K562 (cell line): Measurements from ENCODE around the gene ZC3H12A. TPM values are rescaled to one million over a fixed set of nuclear protein-coding genes. Genes with fewer than 3 reads are reported as not detected.

Source experiments
- ARID1B ChIP-seq: fragments of 450-650 bp; IDR thresholded peaks from 2 replicates; pipeline ENCODE4 v1.6.1; 2016; ENCODE audit warnings: antibody characterized with exemption, mild to moderate bottlenecking, inconsistent platforms
- CXXC5 ChIP-seq: fragments of 250-450 bp; sonication (Bioruptor Pico); IDR thresholded peaks from 2 replicates; pipeline ENCODE4 v1.8.0; 2022; ENCODE audit warnings: inconsistent platforms, mild to moderate bottlenecking, moderate library complexity
- ESRRA ChIP-seq: fragments of 450-650 bp; IDR thresholded peaks from 2 replicates; pipeline ENCODE4 v1.6.1; 2014; ENCODE audit warnings: low read depth, mild to moderate bottlenecking, moderate library complexity, borderline replicate concordance
- FOXA3 ChIP-seq, 2 experiments: fragments of 450-650 bp in 1 of 2; sonication (generic) in 1 of 2; formaldehyde crosslinking; IDR thresholded peaks in 1 of 2; conservative IDR thresholded peaks in 1 of 2; 2 replicates each; pipeline versions ENCODE4 v1.4.0 to v1.8.0; 2020 to 2022; ENCODE audit warnings: mild to moderate bottlenecking in 2 of 2, missing genetic modification reagents in 1 of 2
- FOXJ3 ChIP-seq: sonication (generic); formaldehyde crosslinking; IDR thresholded peaks from 2 replicates; pipeline ENCODE4 v1.4.0; 2020; ENCODE audit warnings: mild to moderate bottlenecking, missing genetic modification reagents
- KDM1A ChIP-seq, 2 experiments: fragments of 450-650 bp; IDR thresholded peaks; 2 replicates each; pipeline ENCODE4 v1.6.1; 2016; ENCODE audit warnings: mild to moderate bottlenecking in 2 of 2
- MCM3 ChIP-seq: fragments of 450-650 bp; IDR thresholded peaks from 2 replicates; pipeline ENCODE4 v1.6.1; 2016
- MED1 ChIP-seq: sonication (generic); formaldehyde crosslinking; IDR thresholded peaks from 2 replicates; pipeline ENCODE4 v1.8.1; 2023; ENCODE audit warnings: missing genetic modification reagents, borderline replicate concordance
- NCOA4 ChIP-seq: fragments of 450-650 bp; IDR thresholded peaks from 2 replicates; pipeline ENCODE4 v1.6.1; 2018; ENCODE audit warnings: mild to moderate bottlenecking; ENCODE audit not compliant: partially characterized antibody
- NCOR1 ChIP-seq: fragments of 450-650 bp; IDR thresholded peaks from 2 replicates; pipeline ENCODE4 v1.6.1; 2016; ENCODE audit warnings: mild to moderate bottlenecking, moderate library complexity
- NFYB ChIP-seq: IDR thresholded peaks from 2 replicates; pipeline ENCODE4 v1.6.1; 2011; ENCODE audit warnings: mild to moderate bottlenecking, moderate library complexity; ENCODE audit not compliant: insufficient read length; ENCODE audit errors: extremely low read depth
- NR1H2 ChIP-seq: sonication (generic); formaldehyde crosslinking; IDR thresholded peaks from 2 replicates; pipeline ENCODE4 v1.4.0; 2020; ENCODE audit warnings: mild to moderate bottlenecking, missing genetic modification reagents
- PCBP2 ChIP-seq: fragments of 200-400 bp; formaldehyde crosslinking; IDR thresholded peaks from 2 replicates; pipeline ENCODE4 v1.6.1; 2018; ENCODE audit warnings: low read length, low read depth, mild to moderate bottlenecking, moderate library complexity; ENCODE audit not compliant: poor library complexity, severe bottlenecking
- PHB2 ChIP-seq: fragments of 450-650 bp; IDR thresholded peaks from 2 replicates; pipeline ENCODE4 v1.6.1; 2017; ENCODE audit warnings: low read depth
- PHF21A ChIP-seq: fragments of 450-650 bp; IDR thresholded peaks from 2 replicates; pipeline ENCODE4 v1.6.1; 2017; ENCODE audit warnings: low read depth, borderline replicate concordance
- PTBP1 ChIP-seq: fragments of 200-400 bp; formaldehyde crosslinking; IDR thresholded peaks from 2 replicates; pipeline ENCODE4 v1.6.1; 2017; ENCODE audit warnings: low read depth, low read length
- RB1 ChIP-seq: fragments of 450-650 bp; IDR thresholded peaks from 2 replicates; pipeline ENCODE4 v1.6.1; 2017; ENCODE audit warnings: low read depth, mild to moderate bottlenecking
- RBM25 ChIP-seq: fragments of 200-400 bp; formaldehyde crosslinking; IDR thresholded peaks from 2 replicates; pipeline ENCODE4 v1.6.1; 2018; ENCODE audit warnings: low read length, low read depth, moderate library complexity; ENCODE audit not compliant: severe bottlenecking
- RBM34 ChIP-seq: fragments of 200-400 bp; formaldehyde crosslinking; IDR thresholded peaks from 2 replicates; pipeline ENCODE4 v1.6.1; 2018; ENCODE audit warnings: low read length, borderline replicate concordance; ENCODE audit not compliant: insufficient read depth
- TAF7 ChIP-seq: fragments of 450-650 bp; IDR thresholded peaks from 2 replicates; pipeline ENCODE4 v1.6.1; 2016; ENCODE audit warnings: missing genetic modification characterization, missing compliant biosample characterization
- TAF9B ChIP-seq: fragments of 450-650 bp; IDR thresholded peaks from 2 replicates; pipeline ENCODE4 v1.6.1; 2018; ENCODE audit warnings: mild to moderate bottlenecking; ENCODE audit not compliant: partially characterized antibody
- ZNF140 ChIP-seq: fragments of 250-450 bp; sonication (Bioruptor Pico); IDR thresholded peaks from 2 replicates; pipeline ENCODE4 v1.8.0; 2021; ENCODE audit warnings: moderate library complexity, mild to moderate bottlenecking, inconsistent platforms
- ZNF324 ChIP-seq: fragments of 250-450 bp; sonication (Bioruptor Pico); IDR thresholded peaks from 2 replicates; pipeline ENCODE4 v1.4.0; 2020; ENCODE audit warnings: mild to moderate bottlenecking
- ZNF77 ChIP-seq: fragments of 250-450 bp; sonication (Bioruptor Pico); IDR thresholded peaks from 2 replicates; pipeline ENCODE4 v1.5.0; 2020
- ZNF780A ChIP-seq: fragments of 250-450 bp; sonication (Bioruptor Pico); IDR thresholded peaks from 2 replicates; pipeline ENCODE4 v1.5.0; 2021; ENCODE audit warnings: mild to moderate bottlenecking
- ZNF79 ChIP-seq: fragments of 250-450 bp; sonication (Bioruptor Pico); IDR thresholded peaks from 2 replicates; pipeline ENCODE4 v1.4.0; 2020; ENCODE audit warnings: low read depth, mild to moderate bottlenecking, moderate library complexity
- polyA plus RNA-seq, 8 experiments: library from polyadenylated mRNA; depleted of rRNA in 4 of 8; stranded (reverse) in 5 of 8; unstranded in 3 of 8; fragments of >200 nt; fragmentation: Nextera tagmentation in 2 of 8; fragmentation: Illumina TruSeq in 1 of 8; extraction: Ambion mirVana in 2 of 8; extraction: Trizol in 1 of 8; gene quantifications; 2 replicates each; pipeline versions ENCODE4 v1.2.1 to v1.2.3, GENCODE V29; 2011 to 2014; ENCODE audit warnings: inconsistent platforms in 1 of 8, missing spikeins in 1 of 8
- total RNA-seq, 7 experiments: library from RNA; depleted of rRNA in 6 of 7; stranded (reverse); fragments of >200 nt in 6 of 7; fragmentation: Illumina TruSeq in 2 of 7; extraction: Trizol in 2 of 7; gene quantifications; 2 replicates each; pipeline versions ENCODE4 v1.2.1 to v1.2.3, GENCODE V29; 2011 to 2021; ENCODE audit warnings: low replicate concordance in 1 of 7
- TF ChIP-seq, protein P1 (sequence below): fragments of 450-650 bp; IDR thresholded peaks from 2 replicates; pipeline ENCODE4 v1.6.1; 2018; ENCODE audit warnings: mild to moderate bottlenecking, low read depth; ENCODE audit not compliant: partially characterized antibody
- TF ChIP-seq, protein P2 (sequence below): fragments of 200-800 bp; sonication (Bioruptor generic); IDR thresholded peaks from 2 replicates; pipeline ENCODE4 v1.6.1; 2017; ENCODE audit warnings: missing genetic modification characterization, missing compliant biosample characterization

Gene ZC3H12A
- total and polyA plus RNA-seq, 9 of the 15 experiments (the other 6 are each of a cell fraction or from before 2014, with no cell fraction given): 0.14 to 9.4 (median 6.7) TPM

DNA sequence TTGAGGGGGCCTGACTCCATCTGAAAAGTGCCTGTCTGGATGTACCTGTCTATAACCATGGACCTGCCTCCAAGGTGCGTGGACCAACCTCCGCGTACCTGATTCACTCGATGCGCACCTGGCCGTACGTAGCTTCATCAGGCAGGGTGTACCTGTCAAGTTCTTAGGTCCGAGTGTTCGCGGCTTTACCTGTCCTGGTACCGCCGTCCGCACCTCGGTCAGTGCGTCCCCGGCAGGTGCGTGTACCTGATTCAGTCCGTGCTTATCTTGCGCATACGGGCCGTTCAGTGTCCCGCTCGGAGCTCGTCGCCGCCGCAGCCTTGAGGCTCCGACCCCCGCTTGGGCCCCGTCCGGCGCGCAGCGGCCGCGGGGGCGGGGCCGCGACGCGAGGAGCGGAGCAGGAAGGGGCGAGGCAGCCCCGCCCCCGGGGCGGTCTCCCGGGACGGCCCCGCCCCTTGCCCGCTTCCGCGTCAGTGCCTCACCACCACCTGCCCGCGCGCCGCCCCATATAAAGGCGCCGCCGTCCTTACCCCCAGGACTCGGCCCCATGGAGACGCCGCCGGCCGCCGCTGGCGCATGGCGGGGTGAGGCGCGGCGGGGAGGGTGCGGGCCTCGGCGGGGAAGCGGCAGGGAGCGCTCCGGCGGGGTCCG is at the start of gene ZC3H12A (continued):
- TF ChIP-seq NCOA4: no peak
- peak; percentile 81 for TF ChIP-seq RB1
- TF ChIP-seq FOXJ3 (CRISPR knock-in tag): no peak
- no peak for TF ChIP-seq PHB2
- TF ChIP-seq TAF7 (tag): no peak
- TF ChIP-seq ARID1B: no peak
- TF ChIP-seq NR1H2: no peak
- no peak for TF ChIP-seq MED1
- no peak for TF ChIP-seq ZNF780A (CRISPR knock-in tag)
- TF ChIP-seq ZNF79 (CRISPR knock-in tag): no peak
- TF ChIP-seq NFYB: no peak
- TF ChIP-seq PTBP1: no peak
- no peak for TF ChIP-seq TAF9B
- TF ChIP-seq KDM1A (IDR thresholded peaks at IDR 0.05): no peak
- no peak for TF ChIP-seq ZNF324
- no peak for TF ChIP-seq ZNF140 (CRISPR knock-in tag)
- TF ChIP-seq PCBP2: no peak
- TF ChIP-seq RBM25: peak; percentile 53
- TF ChIP-seq CXXC5 (CRISPR knock-in tag): peak; percentile 90
- no peak for TF ChIP-seq FOXA3 (CRISPR knock-in tag; conservative IDR thresholded peaks at IDR 0.05 in 1 of 2, IDR thresholded peaks at IDR 0.05 in 1 of 2)
- TF ChIP-seq ESRRA: peak; percentile 31; the same call in 1 of the 2 replicates
- no peak for TF ChIP-seq PHF21A
- TF ChIP-seq NCOR1: no peak
- TF ChIP-seq, protein P1, sequence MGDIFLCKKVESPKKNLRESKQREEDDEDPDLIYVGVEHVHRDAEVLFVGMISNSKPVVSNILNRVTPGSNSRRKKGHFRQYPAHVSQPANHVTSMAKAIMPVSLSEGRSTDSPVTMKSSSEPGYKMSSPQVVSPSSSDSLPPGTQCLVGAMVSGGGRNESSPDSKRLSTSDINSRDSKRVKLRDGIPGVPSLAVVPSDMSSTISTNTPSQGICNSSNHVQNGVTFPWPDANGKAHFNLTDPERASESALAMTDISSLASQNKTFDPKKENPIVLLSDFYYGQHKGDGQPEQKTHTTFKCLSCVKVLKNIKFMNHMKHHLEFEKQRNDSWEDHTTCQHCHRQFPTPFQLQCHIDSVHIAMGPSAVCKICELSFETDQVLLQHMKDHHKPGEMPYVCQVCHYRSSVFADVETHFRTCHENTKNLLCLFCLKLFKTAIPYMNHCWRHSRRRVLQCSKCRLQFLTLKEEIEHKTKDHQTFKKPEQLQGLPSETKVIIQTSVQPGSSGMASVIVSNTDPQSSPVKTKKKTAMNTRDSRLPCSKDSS: no peak
- no peak for TF ChIP-seq RBM34
- TF ChIP-seq MCM3: no peak
- TF ChIP-seq ZNF77 (CRISPR knock-in tag): no peak
- TF ChIP-seq, protein P2, sequence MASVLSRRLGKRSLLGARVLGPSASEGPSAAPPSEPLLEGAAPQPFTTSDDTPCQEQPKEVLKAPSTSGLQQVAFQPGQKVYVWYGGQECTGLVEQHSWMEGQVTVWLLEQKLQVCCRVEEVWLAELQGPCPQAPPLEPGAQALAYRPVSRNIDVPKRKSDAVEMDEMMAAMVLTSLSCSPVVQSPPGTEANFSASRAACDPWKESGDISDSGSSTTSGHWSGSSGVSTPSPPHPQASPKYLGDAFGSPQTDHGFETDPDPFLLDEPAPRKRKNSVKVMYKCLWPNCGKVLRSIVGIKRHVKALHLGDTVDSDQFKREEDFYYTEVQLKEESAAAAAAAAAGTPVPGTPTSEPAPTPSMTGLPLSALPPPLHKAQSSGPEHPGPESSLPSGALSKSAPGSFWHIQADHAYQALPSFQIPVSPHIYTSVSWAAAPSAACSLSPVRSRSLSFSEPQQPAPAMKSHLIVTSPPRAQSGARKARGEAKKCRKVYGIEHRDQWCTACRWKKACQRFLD: 0 out of 2 replicates have a peak, but pooled peaks have one; percentile 48
